BJ (cell line): ENCODE measurements around the gene ALK. TPM values are rescaled to one million over a fixed set of nuclear protein-coding genes. Genes with fewer than 3 reads are reported as not detected.

Source experiments
- CTCF ChIA-PET: fragments of 350-600 bp; formaldehyde crosslinking; extraction: SDS; loops from one replicate; lab custom pipeline; 2021; ENCODE audit warnings: antibody characterized with exemption, inconsistent platforms; lab: Yijun Ruan, JAX
- POLR2A ChIA-PET: fragments of 300-600 bp; sonication (Branson Sonifier 250); formaldehyde crosslinking; extraction: SDS; loops from one replicate; lab custom pipeline; 2021; ENCODE audit warnings: antibody characterized with exemption; lab: Charles Lee
- DNase-seq: peaks from one replicate; pipeline ENCODE4 v3.0.0-alpha.2; 2011; ENCODE audit warnings: low read depth
- H3K27me3 ChIP-seq: 2 replicates; pipeline ENCODE4 v1.6.0; 2011; ENCODE audit warnings: low read length; ENCODE audit not compliant: control insufficient read depth, insufficient read depth
- H3K36me3 ChIP-seq: 2 replicates; pipeline ENCODE4 v1.5.1; 2011; ENCODE audit warnings: low read length; ENCODE audit not compliant: control insufficient read depth, insufficient read depth
- H3K4me3 ChIP-seq: 2 replicates; pipeline ENCODE4 v1.5.1; 2011; ENCODE audit warnings: low read depth, mild to moderate bottlenecking, control low read depth, low read length
- polyA plus RNA-seq: library from polyadenylated mRNA; depleted of rRNA; stranded (reverse); fragments of >200 nt; gene quantifications from 2 replicates; pipeline ENCODE4 v1.2.3, GENCODE V29; 2011
- TF ChIP-seq, protein P1 (sequence below): IDR thresholded peaks from 2 replicates; pipeline ENCODE4 v1.5.1; 2011; ENCODE audit warnings: low read depth, mild to moderate bottlenecking, control low read depth, inconsistent platforms, low read length, moderate library complexity; ENCODE audit not compliant: insufficient read depth

ALK gene
- polyA plus RNA-seq, 1 experiment: not detected

- H3K4me3 ChIP-seq: no peak overlapping the region
- H3K36me3 ChIP-seq: no peaks in the 10 kb centered on the region
- ChIA-PET POLR2A (no interaction called here), CTCF (no interaction called here)
- no peak for DNase-seq
- TF ChIP-seq, protein P1, sequence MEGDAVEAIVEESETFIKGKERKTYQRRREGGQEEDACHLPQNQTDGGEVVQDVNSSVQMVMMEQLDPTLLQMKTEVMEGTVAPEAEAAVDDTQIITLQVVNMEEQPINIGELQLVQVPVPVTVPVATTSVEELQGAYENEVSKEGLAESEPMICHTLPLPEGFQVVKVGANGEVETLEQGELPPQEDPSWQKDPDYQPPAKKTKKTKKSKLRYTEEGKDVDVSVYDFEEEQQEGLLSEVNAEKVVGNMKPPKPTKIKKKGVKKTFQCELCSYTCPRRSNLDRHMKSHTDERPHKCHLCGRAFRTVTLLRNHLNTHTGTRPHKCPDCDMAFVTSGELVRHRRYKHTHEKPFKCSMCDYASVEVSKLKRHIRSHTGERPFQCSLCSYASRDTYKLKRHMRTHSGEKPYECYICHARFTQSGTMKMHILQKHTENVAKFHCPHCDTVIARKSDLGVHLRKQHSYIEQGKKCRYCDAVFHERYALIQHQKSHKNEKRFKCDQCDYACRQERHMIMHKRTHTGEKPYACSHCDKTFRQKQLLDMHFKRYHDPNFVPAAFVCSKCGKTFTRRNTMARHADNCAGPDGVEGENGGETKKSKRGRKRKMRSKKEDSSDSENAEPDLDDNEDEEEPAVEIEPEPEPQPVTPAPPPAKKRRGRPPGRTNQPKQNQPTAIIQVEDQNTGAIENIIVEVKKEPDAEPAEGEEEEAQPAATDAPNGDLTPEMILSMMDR: no peak
- H3K27me3 ChIP-seq: no peaks in the 10 kb centered on the region
These were observed 187.4 kb downstream of the ALK start for GRCh38 chr2:29733965-29734364.

- CTCF ChIA-PET: no interaction called here
These were observed 188.2 kb downstream of the ALK start for GRCh38 chr2:29733213-29733612.

DNA sequence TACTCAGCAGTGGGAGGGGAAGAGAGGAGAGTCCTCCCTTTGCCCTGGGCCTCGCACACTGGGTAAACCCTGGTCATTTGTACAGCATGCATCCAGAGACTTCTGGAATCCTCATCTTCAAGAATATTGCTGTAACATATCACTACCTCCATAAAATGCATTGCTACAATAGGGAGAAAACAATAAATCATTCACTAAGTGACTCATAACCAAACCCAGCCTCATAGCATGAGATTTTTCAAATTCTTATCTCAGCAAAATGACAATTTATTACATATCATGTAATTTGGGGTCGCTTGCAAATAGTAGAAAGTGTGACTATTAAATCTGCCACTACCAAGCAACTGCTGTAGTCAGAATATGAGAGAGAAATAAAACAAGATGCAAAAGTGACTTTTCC lies 189.4 kb downstream of the ALK start:
- CTCF ChIA-PET: no interaction called here
- no peaks in the 10 kb centered on the region for H3K36me3 ChIP-seq
- no peak for DNase-seq
- no peaks in the 10 kb centered on the region for H3K27me3 ChIP-seq
- H3K4me3 ChIP-seq: no peak overlapping the region
- TF ChIP-seq, protein P1: no peak
- POLR2A ChIA-PET: no interaction called here

More at GRCh38 chr2:29733213-29733612, 188.2 kb downstream of the ALK start:
- Histone ChIP-seq H3K27me3 (no peaks in the 10 kb centered on the region), H3K4me3 (no peak overlapping the region), H3K36me3 (no peaks in the 10 kb centered on the region)
- TF ChIP-seq, protein P1: no peak
- no peak for DNase-seq
- POLR2A ChIA-PET: no interaction called here

DNA sequence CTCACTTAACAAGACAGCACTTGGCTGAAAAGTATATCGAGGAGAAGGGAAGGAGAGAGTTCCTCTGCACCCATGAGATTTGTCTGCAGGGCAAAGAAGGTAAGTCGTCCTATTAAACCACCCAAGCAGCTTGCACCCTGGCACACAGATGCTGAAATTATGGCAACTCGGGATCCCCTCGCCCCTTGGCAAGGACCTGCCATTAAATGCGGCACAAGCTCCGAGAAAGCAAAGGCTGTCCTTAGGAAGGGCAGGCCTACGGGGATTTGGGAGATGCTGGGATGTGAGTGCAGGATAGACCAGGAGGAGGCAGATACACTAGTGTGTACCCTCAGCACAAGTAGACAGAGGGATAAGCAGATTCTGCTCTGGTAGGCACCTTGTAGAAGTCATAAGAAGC lies 191.5 kb downstream of the ALK start:
- DNase-seq: no peak
- H3K4me3 ChIP-seq: no peak overlapping the region
- CTCF ChIA-PET: no interaction called here
- TF ChIP-seq, protein P1: no peak
- POLR2A ChIA-PET: no interaction called here
- no peaks in the 10 kb centered on the region for H3K27me3 ChIP-seq
- no peaks in the 10 kb centered on the region for H3K36me3 ChIP-seq

- Histone ChIP-seq H3K36me3 (no peaks in the 10 kb centered on the region), H3K4me3 (no peak overlapping the region), H3K27me3 (no peaks in the 10 kb centered on the region)
- no peak for DNase-seq
- TF ChIP-seq, protein P1: no peak
- CTCF ChIA-PET: interaction anchor here (0.5 kb wide), 1 partner anchor 199 kb away, joined by 3 read pairs; no protein-coding TSS in a partner anchor
- POLR2A ChIA-PET: no interaction called here
These were observed 192.0 kb downstream of the ALK start for GRCh38 chr2:29729401-29729800.
